GM21619 (cell line): ENCODE measurements around the gene MMAA.
"Not testable (repeated sequence)": the region's sequence is repeated elsewhere in the genome, so short reads cannot be mapped to it uniquely, and the experiment has no call there.

Source experiments
- ATAC-seq: cut with Tn5 transposase; IDR thresholded peaks from one replicate; pipeline ENCODE4 v1.9.1; 2021; ENCODE audit not compliant: unreplicated experiment

The MMAA gene

DNA sequence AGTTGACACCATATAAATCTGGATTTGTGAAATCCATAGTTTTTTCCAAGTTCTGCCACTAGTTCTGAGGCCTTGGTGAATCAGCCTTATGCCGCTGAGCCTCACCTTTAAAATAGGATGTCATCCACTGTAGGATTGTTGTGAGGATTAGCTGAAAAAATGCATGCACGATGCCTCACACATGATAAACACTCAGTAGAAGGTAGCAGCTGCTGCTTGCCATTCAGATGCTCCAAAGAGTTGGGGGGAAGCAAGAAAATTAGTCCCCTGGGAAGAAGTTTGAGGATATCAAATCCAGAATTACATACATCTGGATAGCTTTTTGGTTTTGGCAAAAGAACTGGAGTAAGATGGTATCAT, 7.4 kb downstream of the MMAA start:
- ATAC-seq = no peak

DNA sequence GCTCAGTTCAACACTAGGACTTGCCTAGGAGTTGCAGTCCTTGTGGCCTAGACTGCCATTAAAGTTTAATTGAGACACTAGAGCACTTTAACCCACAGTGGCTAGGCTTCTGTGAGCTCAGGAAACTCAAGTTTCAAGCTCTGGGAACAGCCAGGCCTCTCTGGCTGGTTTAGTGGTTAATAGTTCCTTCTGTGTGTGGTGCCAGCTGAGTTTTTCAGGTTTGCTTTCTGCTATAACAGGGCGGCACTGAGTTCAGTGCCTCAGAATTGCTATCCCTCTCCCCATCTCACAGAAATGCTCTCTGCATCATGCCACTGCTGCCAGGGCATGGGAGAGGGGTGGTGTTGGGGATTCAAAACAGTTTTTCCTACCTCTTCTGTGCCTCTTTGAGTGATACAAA, 15.9 kb downstream of the MMAA start:
- ATAC-seq = no peak

DNA sequence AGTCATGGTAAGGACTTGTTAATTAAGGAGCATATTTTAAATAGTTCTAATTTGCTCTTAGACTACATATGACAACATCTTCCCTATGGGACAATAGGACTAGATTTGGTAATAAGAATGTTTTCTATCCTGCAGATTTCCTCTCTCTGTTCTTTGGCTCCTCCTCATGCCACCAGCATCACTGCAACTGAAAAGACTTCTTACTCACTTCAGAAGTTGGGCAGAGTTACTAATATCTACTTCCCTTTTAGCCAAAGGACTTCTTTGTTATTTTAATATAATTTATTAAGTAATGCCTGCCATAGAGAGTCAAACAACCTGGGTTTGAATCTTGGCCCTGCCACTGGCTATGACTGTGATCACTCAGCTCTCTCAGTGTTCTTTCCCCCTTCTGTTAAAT, 16.4 kb downstream of the MMAA start:
- ATAC-seq = no peak

GRCh38 chr4:145639186-145639698, 20.1 kb downstream of the MMAA start:
- no peak for ATAC-seq

DNA sequence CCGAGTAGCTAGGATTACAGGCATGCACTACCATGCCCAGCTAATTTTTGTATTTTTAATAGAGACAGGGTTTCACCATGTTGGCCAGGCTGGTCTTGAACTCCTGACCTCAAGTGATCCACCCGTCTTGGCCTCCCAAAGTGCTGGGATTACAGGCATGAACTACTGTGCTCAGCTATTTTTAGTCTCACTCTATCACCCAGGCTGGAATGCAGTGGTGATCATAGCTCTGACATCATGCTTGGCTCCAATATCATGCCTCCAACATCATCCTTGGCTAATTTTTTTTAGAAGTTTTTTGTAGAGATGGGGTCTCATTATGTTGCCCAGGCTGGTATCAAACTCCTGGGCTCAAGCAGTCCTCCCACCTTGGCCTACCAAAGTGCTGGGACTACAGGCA, 21.1 kb downstream of the MMAA start:
- not testable (repeated sequence) for ATAC-seq

DNA sequence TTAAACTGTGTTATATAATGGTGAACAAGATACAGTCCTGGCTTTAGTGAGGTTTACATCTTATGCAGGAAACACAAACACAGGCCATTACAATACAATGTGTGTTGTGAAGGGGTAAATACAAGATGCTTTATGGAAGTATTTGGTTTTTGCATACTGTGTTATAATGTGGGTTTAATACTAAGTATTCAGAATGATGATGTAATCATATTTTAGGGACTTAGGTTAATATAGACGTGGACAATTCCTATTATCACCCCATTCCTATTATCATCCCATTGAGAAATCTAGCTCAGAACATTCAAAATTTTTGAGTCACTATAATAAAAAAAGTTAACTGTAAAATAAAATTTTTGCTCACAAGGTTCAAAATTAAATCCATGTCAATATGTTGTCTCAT, 24.1 kb downstream of the MMAA start:
- ATAC-seq = no peak

DNA sequence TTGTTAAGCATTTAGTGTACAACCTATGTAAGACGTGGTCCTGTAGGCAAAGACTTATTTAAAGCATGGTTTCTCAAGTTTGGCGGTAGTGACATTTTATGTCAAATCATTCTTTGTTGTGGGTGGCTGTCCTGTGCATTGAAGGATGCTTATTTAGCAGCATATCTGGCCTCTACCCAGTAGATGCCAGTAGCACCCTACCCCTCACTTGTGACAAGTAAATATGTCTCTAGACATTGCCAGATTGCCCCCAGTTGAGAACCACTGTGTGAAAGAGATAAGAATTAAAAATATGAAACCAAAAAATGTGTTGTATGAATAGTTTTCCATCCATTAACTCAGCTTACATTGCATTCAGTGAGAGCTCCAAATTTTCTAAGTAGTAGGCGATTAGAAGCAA, 25.5 kb downstream of the MMAA start:
- ATAC-seq = no peak

DNA sequence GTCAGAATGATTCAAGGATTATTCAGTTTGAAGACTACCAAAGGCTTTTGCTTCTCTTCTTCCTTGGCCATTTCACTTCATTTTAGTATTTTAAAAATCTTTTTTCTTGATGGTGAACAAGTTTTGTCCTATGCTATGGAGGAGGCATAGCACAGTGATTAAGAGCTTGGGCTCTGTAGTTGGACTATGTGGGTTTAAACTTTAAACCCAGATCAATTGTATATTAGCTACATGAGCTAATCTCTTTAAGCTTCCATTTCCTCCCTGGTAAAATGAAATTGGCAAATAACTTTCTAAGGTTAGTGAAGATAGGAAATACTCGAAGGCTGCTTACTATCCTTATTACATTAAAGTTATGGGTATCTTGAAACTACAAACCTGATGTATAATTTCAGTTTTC, 37.0 kb downstream of the MMAA start:
- no peak for ATAC-seq

DNA sequence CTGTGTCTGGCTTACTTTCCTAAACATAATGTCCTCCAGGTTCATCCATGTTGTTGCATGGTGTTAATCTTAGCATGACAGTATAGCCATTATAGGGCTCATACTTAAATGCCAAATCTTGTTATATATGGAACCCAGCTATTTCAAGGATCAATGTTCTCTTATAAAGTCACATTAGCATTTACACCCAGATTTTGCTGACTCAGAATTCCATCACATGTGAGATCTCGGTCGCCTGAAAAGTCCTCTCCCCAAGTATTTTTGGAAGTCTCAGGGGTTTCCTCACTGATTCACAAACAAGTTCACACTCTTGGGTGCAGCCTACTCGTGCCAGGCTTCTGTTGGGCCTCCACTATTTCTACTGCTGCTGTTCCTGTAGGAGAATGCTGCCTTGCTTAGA, 40.9 kb downstream of the MMAA start:
- no peak for ATAC-seq

DNA sequence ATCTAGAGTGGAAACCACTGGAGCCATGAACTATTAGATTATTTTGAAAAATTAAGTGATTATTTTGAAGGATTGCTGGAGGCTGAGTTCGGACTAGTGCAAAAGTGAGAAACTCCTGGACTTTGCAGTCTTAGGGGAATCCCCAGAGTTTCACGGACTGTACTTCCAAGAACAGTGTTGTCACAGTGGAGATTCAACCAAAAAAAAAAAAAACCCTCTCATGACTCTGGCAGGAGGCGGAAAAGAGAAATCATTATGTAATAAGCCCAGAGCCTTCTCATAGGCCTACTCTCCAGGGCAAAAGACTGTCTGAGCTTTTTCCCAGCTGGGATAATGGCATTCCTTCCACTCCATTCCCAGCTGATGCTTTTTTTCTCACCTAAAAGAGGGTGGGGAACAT, 44.0 kb downstream of the MMAA start:
- ATAC-seq = no peak

DNA sequence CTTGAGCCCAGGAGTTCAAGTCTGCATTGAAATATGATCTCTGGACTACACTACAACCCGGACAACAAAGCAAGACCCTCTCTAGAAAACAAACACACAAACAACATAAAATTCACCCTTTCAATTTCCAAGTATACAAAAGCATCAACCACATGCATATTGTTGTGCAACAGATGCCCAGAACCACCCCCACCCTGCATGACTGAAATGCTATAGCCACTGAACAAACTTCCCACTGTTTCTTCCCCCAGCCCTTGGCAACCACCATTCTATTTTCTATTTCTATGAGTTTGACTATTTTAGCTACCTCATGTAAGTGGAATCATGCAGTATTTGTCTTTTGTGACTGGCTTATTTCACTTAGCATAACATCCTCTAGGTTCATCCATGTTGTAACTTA, 46.6 kb downstream of the MMAA start:
- ATAC-seq = no peak

GRCh38 chr4:145670422-145670821, 51.2 kb downstream of the MMAA start:
- peak; percentile 67 for ATAC-seq

- no peak for ATAC-seq
Observed at GRCh38 chr4:145679520-145679919, 60.3 kb downstream of the MMAA start.

DNA sequence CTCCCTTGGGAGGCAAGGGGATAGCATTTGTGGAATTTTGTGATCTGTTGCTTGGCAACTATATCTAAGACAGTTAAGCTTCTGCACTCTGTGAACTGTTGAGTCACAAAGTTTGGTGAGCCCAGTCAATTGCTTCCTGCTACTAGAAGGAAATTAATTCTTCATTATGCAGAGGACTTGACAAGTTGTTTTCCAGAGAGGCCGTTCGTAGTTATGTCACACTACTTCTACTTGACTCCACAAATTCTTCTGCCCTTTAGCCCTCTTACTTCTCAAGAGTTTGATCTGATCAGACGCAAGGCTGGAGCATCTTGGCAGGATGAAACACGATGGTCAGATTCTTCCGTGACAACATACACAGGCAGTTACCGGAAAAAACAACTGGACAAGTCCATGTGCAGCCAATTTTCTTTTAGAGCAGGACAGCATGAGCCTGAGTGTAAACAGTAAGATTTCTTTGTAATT, 60.8 kb downstream of the MMAA start, which contains the start of gene C4orf51:
Gene C4orf51 (plus strand): TSS at position 156 of the 465 bp plus-strand sequence. CDS start 58 bp downstream, at position 214.
- no peak for ATAC-seq

DNA sequence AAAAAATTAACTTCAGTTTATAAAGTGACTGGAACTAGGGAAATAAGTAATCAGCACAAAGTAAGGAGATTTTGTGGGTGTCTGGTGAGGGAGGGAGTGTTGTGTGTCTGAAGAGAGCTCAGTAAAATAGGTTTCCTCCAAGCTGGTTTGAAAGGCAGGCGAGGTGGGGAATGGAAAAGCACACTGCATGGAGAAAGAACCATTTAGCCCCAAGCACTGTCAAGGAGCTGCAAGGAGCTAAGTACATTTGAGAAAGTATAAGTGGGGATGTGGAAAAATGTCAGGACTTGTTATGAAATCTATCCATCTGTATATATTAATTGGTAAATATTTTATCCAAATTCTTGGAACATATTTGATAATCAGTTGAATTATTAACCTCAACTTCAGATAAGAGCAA, 61.7 kb downstream of the MMAA start:
- ATAC-seq = no peak

GRCh38 chr4:145681518-145681917, 62.3 kb downstream of the MMAA start:
- no peak for ATAC-seq

- ATAC-seq = no peak
Observed at GRCh38 chr4:145681956-145682355, 62.8 kb downstream of the MMAA start.

- no peak for ATAC-seq
Observed at GRCh38 chr4:145686991-145687390, 67.8 kb downstream of the MMAA start.

DNA sequence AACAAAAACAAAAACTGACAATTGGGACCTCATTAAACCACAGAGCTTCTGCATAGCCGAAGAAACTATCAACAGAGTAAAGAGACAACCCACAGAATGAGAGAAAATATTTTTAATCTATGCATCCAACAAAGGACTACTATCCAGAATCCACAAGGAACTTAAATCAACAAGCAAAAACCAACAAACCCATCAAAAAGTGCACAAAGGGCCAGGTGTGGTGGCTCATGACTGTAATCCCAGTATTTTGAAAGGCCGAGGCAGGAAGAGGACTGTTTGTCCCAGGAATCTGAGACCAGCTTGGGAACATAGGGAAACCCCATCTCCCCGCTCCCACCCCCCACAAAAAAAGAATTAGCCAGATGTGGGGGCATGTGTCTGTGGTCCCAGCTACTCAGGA, 71.4 kb downstream of the MMAA start:
- no peak for ATAC-seq

DNA sequence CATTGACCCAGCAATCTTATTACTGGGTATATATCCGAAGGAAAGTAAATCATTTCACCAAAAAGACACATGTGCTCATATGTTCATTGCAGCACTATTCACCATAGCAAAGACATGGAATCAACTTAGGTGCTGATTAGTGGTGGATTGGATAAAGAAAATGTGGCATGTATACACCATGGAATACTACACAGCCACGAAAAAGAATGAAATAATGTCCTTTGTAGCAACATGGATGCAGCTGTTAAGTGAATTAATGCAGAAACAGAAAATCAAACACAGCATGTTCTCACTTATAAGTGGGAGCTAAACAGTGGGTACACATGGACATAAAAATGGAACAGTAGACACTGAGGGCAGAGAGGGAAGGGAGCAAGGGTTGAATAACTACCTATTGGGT, 72.2 kb downstream of the MMAA start:
- not testable (repeated sequence) for ATAC-seq

GRCh38 chr4:145694929-145695328, 75.7 kb downstream of the MMAA start:
- ATAC-seq = no peak

DNA sequence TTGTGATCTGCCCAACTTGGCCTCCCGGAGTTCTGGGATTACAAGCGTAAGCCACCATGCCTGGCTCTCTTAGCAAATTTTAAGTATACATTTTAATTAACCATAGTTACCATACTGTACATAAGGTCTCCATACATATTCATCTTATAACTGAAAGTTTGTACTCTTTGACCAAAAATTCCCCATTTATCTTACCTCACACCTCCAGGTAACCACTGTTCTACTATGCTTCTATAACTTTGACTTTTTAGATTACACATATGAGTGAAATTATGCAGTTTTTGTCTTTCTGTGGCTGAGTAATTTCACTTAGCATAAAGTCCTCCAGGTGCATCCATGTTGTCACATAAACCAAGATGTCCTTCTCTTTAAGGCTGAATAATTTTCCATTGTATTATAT, 78.1 kb downstream of the MMAA start:
- ATAC-seq = no peak

GRCh38 chr4:145698507-145698906, 79.3 kb downstream of the MMAA start:
- no peak for ATAC-seq
